Colonic mucosa (tissue), 4 donors: ENCODE measurements around the gene COX4I2. TPM values are rescaled to one million over a fixed set of nuclear protein-coding genes. Genes with fewer than 3 reads are reported as not detected.

ENCODE experiments used
- DNase-seq: peaks from one replicate; pipeline ENCODE4 v3.0.0-alpha.2; 2020
- H3K27ac ChIP-seq: fragments of 200-600 bp; one replicate; pipeline ENCODE4 v1.8.0; 2021
- H3K27me3 ChIP-seq: fragments of 200-600 bp; one replicate; pipeline ENCODE4 v1.8.0; 2021
- H3K36me3 ChIP-seq: fragments of 200-600 bp; one replicate; pipeline ENCODE4 v1.8.0; 2021
- H3K4me1 ChIP-seq: fragments of 200-600 bp; one replicate; pipeline ENCODE4 v1.8.0; 2021; ENCODE audit warnings: mild to moderate bottlenecking
- H3K4me3 ChIP-seq: fragments of 200-600 bp; one replicate; pipeline ENCODE4 v1.8.0; 2021
- H3K9ac ChIP-seq, 2 donors: one replicate each; pipeline ENCODE4 v1.7.0; 2013; ENCODE audit warnings: control low read depth in 2 of 2, low read depth in 2 of 2, low read length in 2 of 2
- H3K9me3 ChIP-seq: fragments of 200-600 bp; one replicate; pipeline ENCODE4 v1.8.0; 2021
- intact Hi-C: fragments of 100-400 bp; cut with DNase I; formaldehyde crosslinking; loops from one replicate; pipeline ENCODE4 v1.14.1; 2022
- total RNA-seq, 2 donors: library from RNA; stranded (reverse); fragmentation: NEBNext Ultra II Directional in 1 of 2; extraction: Animal tissue kit (Norgen Biotek cat#: 25700) in 1 of 2; gene quantifications; one replicate each; pipeline ENCODE4 v1.2.1, GENCODE V29; 2021
- TF ChIP-seq, protein P1 (sequence below): fragments of 200-600 bp; IDR thresholded peaks from one replicate; pipeline ENCODE4 v1.8.0; 2022; ENCODE audit warnings: antibody characterized with exemption, mild to moderate bottlenecking
- donor health status: healthy.
- donor health status: DM: no; HTN: no; CAD: no.
- donor health status: DM: no; HTN: no; CAD: no.

The COX4I2 gene
- total RNA-seq, 2 donors from 2014 or later: 0.52 TPM; not detected in 1

DNA sequence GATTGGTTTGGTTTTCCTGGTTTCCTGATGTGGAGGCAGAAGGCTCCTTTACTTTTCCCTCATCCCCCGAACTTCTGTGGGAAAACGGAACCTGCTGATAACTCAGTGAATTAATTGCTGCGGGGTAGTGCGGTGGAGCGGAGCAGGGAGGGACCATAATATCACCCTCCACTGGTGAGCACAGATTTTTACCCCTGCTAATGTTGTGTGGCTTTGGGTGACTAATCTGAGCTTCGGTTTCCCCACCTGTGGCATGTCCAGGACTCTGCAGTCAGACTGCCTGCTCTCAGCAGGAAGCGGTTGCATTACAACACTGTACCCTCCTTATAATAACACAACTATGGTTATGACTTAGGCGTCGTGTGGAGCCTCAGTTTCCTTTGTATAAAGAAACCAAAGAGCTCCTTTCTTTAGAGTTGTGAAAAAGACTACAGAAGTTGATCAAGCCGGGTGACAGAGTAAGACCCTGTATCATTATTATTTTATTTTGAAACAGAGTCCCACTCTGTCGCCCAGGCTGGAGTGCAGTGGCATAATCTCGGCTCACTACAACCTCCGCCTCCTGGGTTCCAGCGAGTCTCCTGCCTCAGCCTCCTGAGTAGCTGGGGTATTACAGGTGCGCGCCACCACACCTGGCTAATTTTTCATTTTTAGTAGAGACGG lies 34.8 kb upstream of the COX4I2 start:
- H3K9ac ChIP-seq: peak overlapping the region in 1 of 2 donors; percentile 7
- no peaks in the 10 kb centered on the region for H3K36me3 ChIP-seq
- H3K27ac ChIP-seq: peak overlapping the region; percentile 77
- no peaks in the 10 kb centered on the region for H3K27me3 ChIP-seq
- no peaks in the 10 kb centered on the region for H3K9me3 ChIP-seq
- TF ChIP-seq, protein P1, sequence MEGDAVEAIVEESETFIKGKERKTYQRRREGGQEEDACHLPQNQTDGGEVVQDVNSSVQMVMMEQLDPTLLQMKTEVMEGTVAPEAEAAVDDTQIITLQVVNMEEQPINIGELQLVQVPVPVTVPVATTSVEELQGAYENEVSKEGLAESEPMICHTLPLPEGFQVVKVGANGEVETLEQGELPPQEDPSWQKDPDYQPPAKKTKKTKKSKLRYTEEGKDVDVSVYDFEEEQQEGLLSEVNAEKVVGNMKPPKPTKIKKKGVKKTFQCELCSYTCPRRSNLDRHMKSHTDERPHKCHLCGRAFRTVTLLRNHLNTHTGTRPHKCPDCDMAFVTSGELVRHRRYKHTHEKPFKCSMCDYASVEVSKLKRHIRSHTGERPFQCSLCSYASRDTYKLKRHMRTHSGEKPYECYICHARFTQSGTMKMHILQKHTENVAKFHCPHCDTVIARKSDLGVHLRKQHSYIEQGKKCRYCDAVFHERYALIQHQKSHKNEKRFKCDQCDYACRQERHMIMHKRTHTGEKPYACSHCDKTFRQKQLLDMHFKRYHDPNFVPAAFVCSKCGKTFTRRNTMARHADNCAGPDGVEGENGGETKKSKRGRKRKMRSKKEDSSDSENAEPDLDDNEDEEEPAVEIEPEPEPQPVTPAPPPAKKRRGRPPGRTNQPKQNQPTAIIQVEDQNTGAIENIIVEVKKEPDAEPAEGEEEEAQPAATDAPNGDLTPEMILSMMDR: no peak
- intact Hi-C loops: no loop called here
- H3K4me3 ChIP-seq: no peak overlapping the region
- DNase-seq: no peak
- H3K4me1 ChIP-seq: peaks cover 4% of the 10 kb centered on the region

DNA sequence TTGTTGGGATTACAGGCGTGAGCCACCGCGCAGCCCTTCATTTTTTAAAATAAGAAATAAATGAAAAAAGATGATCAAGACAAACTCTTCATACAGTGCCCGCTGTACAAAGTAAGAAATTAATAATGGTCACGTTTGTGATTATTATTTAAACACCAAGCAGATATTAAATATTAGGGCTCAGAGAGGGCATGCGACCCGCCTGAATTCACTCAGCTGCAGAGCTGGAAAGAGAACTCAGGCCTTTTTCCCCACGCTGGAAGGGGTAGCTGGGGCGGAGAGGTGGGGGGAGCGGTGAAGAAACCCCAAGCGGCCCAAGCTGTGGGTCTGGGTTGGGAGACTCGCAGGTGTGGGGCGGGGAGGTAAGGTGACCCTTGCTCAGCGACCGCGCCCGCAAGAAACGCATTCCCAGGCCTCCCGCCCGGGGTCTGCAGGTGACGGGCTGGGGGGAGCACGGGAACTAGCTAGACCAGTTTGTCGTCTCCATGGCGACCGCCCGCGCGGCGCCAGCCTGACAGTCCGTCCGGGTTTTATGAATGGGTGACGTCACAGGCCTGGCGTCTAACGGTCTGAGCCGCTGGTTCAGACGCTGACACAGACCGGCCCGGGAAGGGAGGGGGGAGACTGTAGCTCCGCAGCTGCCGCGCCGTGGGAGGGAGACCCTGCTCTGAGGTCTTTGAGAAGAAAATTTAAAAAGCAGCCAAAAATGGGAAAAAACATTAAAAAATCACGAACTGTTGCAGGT lies 33.7 kb upstream of the COX4I2 start:
- H3K9ac ChIP-seq: peak overlapping the region; percentile 72 to 98
- peaks cover 4% of the 10 kb centered on the region for H3K4me1 ChIP-seq
- H3K27ac ChIP-seq: peak overlapping the region; percentile 77
- no peaks in the 10 kb centered on the region for H3K36me3 ChIP-seq
- intact Hi-C loops: no loop called here
- peak overlapping the region; percentile 58 for H3K4me3 ChIP-seq
- TF ChIP-seq, protein P1: no peak
- H3K27me3 ChIP-seq: no peaks in the 10 kb centered on the region
- peak; percentile 99 for DNase-seq
- no peaks in the 10 kb centered on the region for H3K9me3 ChIP-seq

DNA sequence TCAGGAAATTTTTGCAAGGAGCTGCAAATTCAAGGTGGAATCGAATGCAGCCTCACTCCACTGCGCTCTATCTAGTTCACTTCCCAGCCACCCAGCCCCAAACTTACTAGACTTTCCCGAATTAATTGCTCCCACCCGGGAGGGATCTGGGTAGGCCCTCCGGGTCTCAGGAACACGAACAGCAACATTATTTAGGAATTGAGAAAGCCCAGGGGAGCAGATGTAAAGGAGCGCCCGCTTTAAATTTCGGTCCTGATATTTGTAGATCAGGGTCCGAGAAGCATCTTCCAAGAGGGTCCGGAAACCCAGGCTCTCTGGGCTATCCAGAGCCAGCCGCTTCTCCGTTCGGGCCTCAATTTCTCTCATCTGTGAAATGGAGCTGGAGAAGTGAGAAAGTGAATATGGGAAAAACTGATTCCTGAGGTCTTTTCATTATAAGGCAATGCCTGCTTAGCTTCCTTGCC lies 33.1 kb upstream of the COX4I2 start:
- H3K36me3 ChIP-seq: no peaks in the 10 kb centered on the region
- no peak for DNase-seq
- intact Hi-C loops: no loop called here
- TF ChIP-seq, protein P1: no peak
- peak overlapping the region; percentile 77 for H3K27ac ChIP-seq
- no peaks in the 10 kb centered on the region for H3K27me3 ChIP-seq
- H3K4me1 ChIP-seq: peaks cover 5% of the 10 kb centered on the region
- peak overlapping the region; percentile 72 to 98 for H3K9ac ChIP-seq
- peak overlapping the region; percentile 58 for H3K4me3 ChIP-seq
- H3K9me3 ChIP-seq: no peaks in the 10 kb centered on the region

DNA sequence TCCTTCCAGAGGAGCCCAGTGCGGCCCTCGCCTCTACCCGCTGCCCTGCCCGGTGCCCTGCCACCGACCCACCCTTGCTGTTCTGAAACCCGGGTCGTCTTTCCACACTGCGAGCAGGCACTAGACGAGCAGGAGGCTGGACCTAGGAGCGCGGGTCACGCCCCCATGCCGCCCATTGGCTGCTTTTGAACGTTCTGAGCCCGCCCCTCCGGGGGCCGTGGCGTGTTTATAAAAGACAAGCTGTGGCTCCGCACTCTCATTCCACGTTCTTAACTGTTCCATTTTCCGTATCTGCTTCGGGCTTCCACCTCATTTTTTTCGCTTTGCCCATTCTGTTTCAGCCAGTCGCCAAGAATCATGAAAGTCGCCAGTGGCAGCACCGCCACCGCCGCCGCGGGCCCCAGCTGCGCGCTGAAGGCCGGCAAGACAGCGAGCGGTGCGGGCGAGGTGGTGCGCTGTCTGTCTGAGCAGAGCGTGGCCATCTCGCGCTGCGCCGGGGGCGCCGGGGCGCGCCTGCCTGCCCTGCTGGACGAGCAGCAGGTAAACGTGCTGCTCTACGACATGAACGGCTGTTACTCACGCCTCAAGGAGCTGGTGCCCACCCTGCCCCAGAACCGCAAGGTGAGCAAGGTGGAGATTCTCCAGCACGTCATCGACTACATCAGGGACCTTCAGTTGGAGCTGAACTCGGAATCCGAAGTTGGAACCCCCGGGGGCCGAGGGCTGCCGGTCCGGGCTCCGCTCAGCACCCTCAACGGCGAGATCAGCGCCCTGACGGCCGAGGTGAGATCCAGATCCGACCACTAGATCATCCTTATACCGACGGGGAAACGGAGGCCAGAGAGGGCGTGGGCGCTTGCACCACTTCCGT lies 32.4 kb upstream of the COX4I2 start, which contains the start of gene ID1:
Gene ID1, plus strand, starts transcription at position 259 of the 871 bp plus-strand sequence. Its CDS starts 99 bp downstream, at position 358.
- Histone ChIP-seq H3K4me1 (peaks cover 9% of the 10 kb centered on the region), H3K27me3 (no peaks in the 10 kb centered on the region), H3K27ac (peak within 1 kb of the TSS; percentile 77), H3K36me3 (no peaks in the 10 kb centered on the region), H3K9ac (peak within 1 kb of the TSS; percentile 98 to 99), H3K9me3 (no peaks in the 10 kb centered on the region), H3K4me3 (peak within 1 kb of the TSS; percentile 58)
- intact Hi-C loops: no loop called here
- peak; percentile 97 for DNase-seq
- TF ChIP-seq, protein P1: no peak
